ENCODE measurements around the gene PROK2.

- no peak for TF ChIP-seq CTCF (IDR thresholded peaks at IDR 0.05)
- TF ChIP-seq EP300 (IDR thresholded peaks at IDR 0.05): no peak
These were observed 11.3 kb upstream of the PROK2 start for GRCh38 chr3:71796290-71796689.

Measured in sigmoid colon (tissue), 4 donors.